ENCODE results near the gene ARHGEF4.

The ARHGEF4 gene

GRCh38 chr2:130957915-130958314, 121.2 kb downstream of the ARHGEF4 start:
- Histone ChIP-seq H3K9me3 (ENCODE audit: low read depth, low read length) (no peaks in the 10 kb centered on the region), H3K9ac (ENCODE audit: insufficient read length) (no peak overlapping the region), H3K4me3 (no peak overlapping the region), H3K27ac (no peak overlapping the region), H3K36me3 (ENCODE audit: insufficient read depth, low read length) (no peaks in the 10 kb centered on the region)
- DNase-seq (ENCODE audit: low read depth, low spot score), result no peak
- TF ChIP-seq POLR2AphosphoS5 (IDR thresholded peaks at IDR 0.05; ENCODE audit: borderline replicate concordance, low read depth, low read length) (no peak), EZH2 (IDR thresholded peaks at IDR 0.05) (no peak), FOXP2 (optimal IDR thresholded peaks at IDR 0.05; ENCODE audit: control extremely low read depth, extremely low read length, insufficient read depth) (no peak)

GRCh38 chr2:130963196-130963848, 126.6 kb downstream of the ARHGEF4 start:
- Histone ChIP-seq H3K36me3 (ENCODE audit: insufficient read depth, low read length) (no peaks in the 10 kb centered on the region), H3K27ac (no peak overlapping the region), H3K9me3 (ENCODE audit: low read depth, low read length) (no peaks in the 10 kb centered on the region), H3K4me3 (no peak overlapping the region), H3K9ac (ENCODE audit: insufficient read length) (no peak overlapping the region)
- TF ChIP-seq EZH2 (IDR thresholded peaks at IDR 0.05), result no peak
- TF ChIP-seq FOXP2 (optimal IDR thresholded peaks at IDR 0.05; ENCODE audit: control extremely low read depth, extremely low read length, insufficient read depth), result no peak
- DNase-seq (ENCODE audit: low read depth, low spot score), result no peak

DNA sequence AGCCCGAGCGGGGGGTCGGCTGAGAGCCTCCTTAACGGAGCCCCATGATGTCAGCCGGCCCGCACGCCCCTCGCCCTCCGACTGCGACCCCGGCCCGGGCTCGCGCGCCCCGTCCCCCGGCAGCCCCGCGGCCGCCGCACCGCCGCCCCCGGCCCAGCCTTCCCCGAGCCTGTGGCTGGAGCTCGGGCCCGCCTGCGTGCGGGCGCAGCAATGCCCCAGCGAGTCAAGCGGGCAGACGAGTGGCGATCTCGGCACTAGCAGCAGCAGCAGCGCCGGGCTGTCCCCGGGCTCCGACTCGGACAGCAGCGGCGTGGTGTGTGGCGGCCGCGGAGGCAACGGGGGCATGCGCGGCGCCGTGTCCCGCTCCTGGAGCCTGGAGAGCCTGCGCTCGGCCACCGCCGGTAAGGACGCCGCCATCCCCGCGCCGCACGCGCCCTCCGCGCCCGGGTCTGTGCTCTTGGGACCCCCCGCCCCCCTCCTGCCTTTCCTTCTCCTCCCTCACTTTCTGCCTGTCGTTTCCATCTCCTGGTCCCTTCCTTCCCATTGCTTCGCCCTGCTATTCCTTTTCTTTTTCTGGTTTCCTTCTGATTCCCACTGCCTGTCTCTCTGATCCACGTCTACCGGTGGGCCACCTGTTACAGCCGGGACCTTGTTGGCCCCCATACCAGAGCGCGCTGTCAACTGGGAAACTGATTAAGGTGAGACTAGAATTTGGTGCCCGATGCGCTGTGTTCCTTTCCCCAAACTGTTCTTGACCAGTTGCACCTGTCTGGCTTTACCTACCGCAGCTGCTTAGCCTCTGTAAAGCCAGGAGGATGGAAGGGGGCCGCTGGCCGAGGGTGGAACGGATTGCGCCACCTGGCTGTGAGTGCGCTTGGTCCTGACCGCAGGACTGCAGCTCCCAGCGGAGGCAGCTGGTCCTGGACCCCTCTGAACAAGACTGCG, 127.4 kb downstream of the ARHGEF4 start:
- TF ChIP-seq EZH2 (IDR thresholded peaks at IDR 0.05) (no peak), FOXP2 (optimal IDR thresholded peaks at IDR 0.05; ENCODE audit: control extremely low read depth, extremely low read length, insufficient read depth) (no peak), POLR2AphosphoS5 (IDR thresholded peaks at IDR 0.05; ENCODE audit: borderline replicate concordance, low read depth, low read length) (no peak)
- H3K9me3 ChIP-seq (ENCODE audit: low read depth, low read length), result no peaks in the 10 kb centered on the region
- H3K36me3 ChIP-seq (ENCODE audit: insufficient read depth, low read length), result no peaks in the 10 kb centered on the region
- no peak overlapping the region for H3K4me3 ChIP-seq
- H3K27ac ChIP-seq, result no peak overlapping the region
- H3K9ac ChIP-seq (ENCODE audit: insufficient read length), result no peak overlapping the region
- DNase-seq (ENCODE audit: low read depth, low spot score), result no peak

DNA sequence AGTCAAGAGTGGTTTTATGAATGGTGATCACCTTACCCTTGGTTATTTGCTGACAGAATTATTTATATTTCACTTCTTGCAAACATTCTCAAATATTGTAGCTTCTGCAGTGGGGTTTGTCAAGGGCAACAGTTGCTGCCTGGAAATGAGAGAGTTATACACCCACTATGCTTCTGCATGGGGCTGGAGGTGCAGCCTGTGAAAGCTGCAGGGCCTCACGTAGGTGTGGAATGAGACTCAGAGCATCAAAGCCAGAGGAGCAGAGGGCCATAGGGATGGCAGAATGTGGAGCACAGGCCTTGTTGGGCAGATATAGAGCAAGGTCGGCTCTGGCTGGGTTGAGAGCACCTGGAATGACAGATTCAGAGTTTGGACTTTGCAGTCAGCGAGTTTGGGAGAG, 128.2 kb downstream of the ARHGEF4 start:
- TF ChIP-seq FOXP2 (optimal IDR thresholded peaks at IDR 0.05; ENCODE audit: control extremely low read depth, extremely low read length, insufficient read depth) (no peak), POLR2AphosphoS5 (IDR thresholded peaks at IDR 0.05; ENCODE audit: borderline replicate concordance, low read depth, low read length) (no peak), EZH2 (IDR thresholded peaks at IDR 0.05) (no peak)
- Histone ChIP-seq H3K36me3 (ENCODE audit: insufficient read depth, low read length) (no peaks in the 10 kb centered on the region), H3K9me3 (ENCODE audit: low read depth, low read length) (no peaks in the 10 kb centered on the region), H3K4me3 (no peak overlapping the region), H3K9ac (ENCODE audit: insufficient read length) (no peak overlapping the region), H3K27ac (no peak overlapping the region)
- DNase-seq (ENCODE audit: low read depth, low spot score), result no peak

GRCh38 chr2:130966149-130966774, 129.5 kb downstream of the ARHGEF4 start:
- Histone ChIP-seq H3K9ac (ENCODE audit: insufficient read length) (no peak overlapping the region), H3K4me3 (no peak overlapping the region; the same call in 1 of the 2 replicates), H3K36me3 (ENCODE audit: insufficient read depth, low read length) (no peaks in the 10 kb centered on the region), H3K9me3 (ENCODE audit: low read depth, low read length) (no peaks in the 10 kb centered on the region), H3K27ac (no peak overlapping the region)
- no peak for TF ChIP-seq EZH2 (IDR thresholded peaks at IDR 0.05)
- no peak for TF ChIP-seq POLR2AphosphoS5 (IDR thresholded peaks at IDR 0.05; ENCODE audit: borderline replicate concordance, low read depth, low read length)
- no peak for TF ChIP-seq FOXP2 (optimal IDR thresholded peaks at IDR 0.05; ENCODE audit: control extremely low read depth, extremely low read length, insufficient read depth)
- no peak for DNase-seq (ENCODE audit: low read depth, low spot score)

- DNase-seq (ENCODE audit: low read depth, low spot score), result no peak
- Histone ChIP-seq H3K4me3 (no peak overlapping the region; the same call in 1 of the 2 replicates), H3K36me3 (ENCODE audit: insufficient read depth, low read length) (no peaks in the 10 kb centered on the region), H3K9me3 (ENCODE audit: low read depth, low read length) (no peaks in the 10 kb centered on the region), H3K27ac (no peak overlapping the region), H3K9ac (ENCODE audit: insufficient read length) (no peak overlapping the region)
- TF ChIP-seq FOXP2 (optimal IDR thresholded peaks at IDR 0.05; ENCODE audit: control extremely low read depth, extremely low read length, insufficient read depth) (no peak), EZH2 (IDR thresholded peaks at IDR 0.05) (no peak), POLR2AphosphoS5 (IDR thresholded peaks at IDR 0.05; ENCODE audit: borderline replicate concordance, low read depth, low read length) (no peak)
Measured at GRCh38 chr2:130966775-130967490, 130.2 kb downstream of the ARHGEF4 start.

DNA sequence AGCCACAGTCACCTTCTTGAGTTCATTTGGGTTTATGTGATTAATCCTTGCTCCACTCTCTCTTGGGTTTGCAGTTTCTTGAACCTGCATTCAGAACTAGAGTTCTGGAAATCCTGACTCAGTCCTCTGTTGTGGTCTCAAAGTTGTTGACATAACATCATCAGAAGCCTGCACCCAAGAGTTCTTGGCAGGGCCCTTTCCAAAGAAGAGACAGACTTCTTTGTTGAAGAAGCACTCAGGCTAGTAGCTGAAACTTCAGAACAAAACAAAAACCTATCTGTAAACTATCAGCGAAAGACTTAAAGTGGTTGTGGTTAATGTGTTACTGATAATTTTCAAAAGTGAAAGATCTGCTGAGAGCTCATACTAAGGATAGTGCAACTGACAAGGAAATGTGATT, 135.7 kb downstream of the ARHGEF4 start:
- TF ChIP-seq POLR2AphosphoS5 (IDR thresholded peaks at IDR 0.05; ENCODE audit: borderline replicate concordance, low read depth, low read length) (no peak), EZH2 (IDR thresholded peaks at IDR 0.05) (no peak), FOXP2 (optimal IDR thresholded peaks at IDR 0.05; ENCODE audit: control extremely low read depth, extremely low read length, insufficient read depth) (no peak)
- Histone ChIP-seq H3K36me3 (ENCODE audit: insufficient read depth, low read length) (no peaks in the 10 kb centered on the region), H3K4me3 (no peak overlapping the region), H3K27ac (no peak overlapping the region), H3K9me3 (ENCODE audit: low read depth, low read length) (no peaks in the 10 kb centered on the region), H3K9ac (ENCODE audit: insufficient read length) (no peak overlapping the region)
- no peak for DNase-seq (ENCODE audit: low read depth, low spot score)

DNA sequence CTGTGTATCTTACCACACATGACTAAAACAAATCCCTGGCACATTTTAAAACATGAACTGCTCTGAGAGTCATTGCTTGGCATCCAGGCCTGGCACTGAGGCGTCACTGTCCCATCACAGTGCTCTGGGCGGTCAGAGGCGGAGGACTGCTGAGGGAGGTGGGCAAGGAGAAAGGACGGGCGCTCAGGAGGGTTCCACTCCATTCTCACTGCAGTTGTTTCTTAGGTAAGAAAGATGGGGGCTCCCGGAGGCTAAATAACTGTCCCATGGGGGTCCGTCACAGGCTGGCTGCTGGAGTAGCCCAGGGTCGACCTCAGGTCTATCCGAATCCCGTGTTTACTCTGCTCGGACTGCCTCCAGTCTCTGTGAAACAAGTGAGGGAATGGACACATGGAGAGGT, 139.0 kb downstream of the ARHGEF4 start:
- Histone ChIP-seq H3K4me3 (no peak overlapping the region), H3K27ac (no peak overlapping the region), H3K9ac (ENCODE audit: insufficient read length) (no peak overlapping the region), H3K9me3 (ENCODE audit: low read depth, low read length) (no peaks in the 10 kb centered on the region), H3K36me3 (ENCODE audit: insufficient read depth, low read length) (no peaks in the 10 kb centered on the region)
- no peak for TF ChIP-seq EZH2 (IDR thresholded peaks at IDR 0.05)
- DNase-seq (ENCODE audit: low read depth, low spot score), result no peak

All from SK-N-MC (cell line).